GM19324 (cell line): ENCODE results near the gene ADRB2.

Source experiments
- ATAC-seq: cut with Tn5 transposase; IDR thresholded peaks from one replicate; pipeline ENCODE4 v1.9.1; 2021; ENCODE audit warnings: mild to moderate bottlenecking, moderate library complexity; ENCODE audit not compliant: unreplicated experiment, low FRiP score

ADRB2 gene

GRCh38 chr5:148829734-148830133, 3.3 kb downstream of the ADRB2 start:
- ATAC-seq: no peak

GRCh38 chr5:148830211-148830610, 3.8 kb downstream of the ADRB2 start:
- no peak for ATAC-seq

GRCh38 chr5:148831590-148832565, 5.5 kb downstream of the ADRB2 start:
- ATAC-seq: peak; percentile 70

GRCh38 chr5:148833122-148833521, 6.7 kb downstream of the ADRB2 start:
- ATAC-seq: no peak

GRCh38 chr5:148833925-148834324, 7.5 kb downstream of the ADRB2 start:
- peak; percentile 42 for ATAC-seq

- ATAC-seq: no peak
Observed at GRCh38 chr5:148834689-148835088, 8.3 kb downstream of the ADRB2 start.

- ATAC-seq: no peak
Observed at GRCh38 chr5:148836272-148837250, 10.2 kb downstream of the ADRB2 start.

GRCh38 chr5:148837383-148837782, 11.0 kb downstream of the ADRB2 start:
- no peak for ATAC-seq

GRCh38 chr5:148838357-148838756, 11.9 kb downstream of the ADRB2 start:
- ATAC-seq: no peak

GRCh38 chr5:148839960-148840359, 13.5 kb downstream of the ADRB2 start:
- no peak for ATAC-seq

GRCh38 chr5:148840531-148840930, 14.1 kb downstream of the ADRB2 start:
- ATAC-seq: no peak

GRCh38 chr5:148841519-148841918, 15.1 kb downstream of the ADRB2 start:
- ATAC-seq: no peak

- ATAC-seq: no peak
Observed at GRCh38 chr5:148842161-148842560, 15.8 kb downstream of the ADRB2 start.

- no peak for ATAC-seq
Observed at GRCh38 chr5:148843510-148844318, 17.3 kb downstream of the ADRB2 start.

- ATAC-seq: no peak
Observed at GRCh38 chr5:148844433-148845280, 18.2 kb downstream of the ADRB2 start.

- ATAC-seq: no peak
Observed at GRCh38 chr5:148846930-148847329, 20.5 kb downstream of the ADRB2 start.

GRCh38 chr5:148847456-148847855, 21.0 kb downstream of the ADRB2 start:
- no peak for ATAC-seq

- no peak for ATAC-seq
Observed at GRCh38 chr5:148848393-148849031, 22.1 kb downstream of the ADRB2 start.

GRCh38 chr5:148849461-148849860, 23.1 kb downstream of the ADRB2 start:
- no peak for ATAC-seq
